Mucosa of descending colon (tissue), 3 donors: Measurements from ENCODE around the gene PRR27. TPM values are rescaled to one million over a fixed set of nuclear protein-coding genes. Genes with fewer than 3 reads are reported as not detected.

Source experiments
- ATAC-seq: fragments of 200-7000 bp; cut with Tn5 transposase; one replicate; pipeline ENCODE4 v1.9.1; 2020; ENCODE audit warnings: mild to moderate bottlenecking, moderate library complexity
- DNase-seq, 3 donors: peaks; one replicate each; pipeline ENCODE4 v3.0.0-alpha.2; 2020
- H3K36me3 ChIP-seq: fragments of 200-600 bp; one replicate; pipeline ENCODE4 v1.8.0; 2021; ENCODE audit warnings: low read depth, mild to moderate bottlenecking
- H3K4me1 ChIP-seq: fragments of 200-600 bp; one replicate; pipeline ENCODE4 v1.8.0; 2021; ENCODE audit warnings: low read depth, mild to moderate bottlenecking
- H3K4me3 ChIP-seq: fragments of 200-600 bp; one replicate; pipeline ENCODE4 v1.8.0; 2021; ENCODE audit warnings: mild to moderate bottlenecking
- H3K9me3 ChIP-seq: fragments of 200-600 bp; one replicate; pipeline ENCODE4 v1.8.0; 2021; ENCODE audit warnings: mild to moderate bottlenecking
- intact Hi-C, 2 donors: fragments of 100-400 bp; cut with DNase I in 1 of 2; cut with micrococcal nuclease in 1 of 2; formaldehyde crosslinking; loops; one replicate each; pipeline versions ENCODE4 v1.11.0 to v1.11.1; 2022; cut with DNase I, micrococcal nuclease
- total RNA-seq, 3 donors: library from RNA; stranded (reverse); fragmentation: NEBNext Ultra II Directional in 2 of 3; extraction: Animal tissue kit (Norgen Biotek cat#: 25700) in 2 of 3; gene quantifications; one replicate each; pipeline versions ENCODE4 v1.2.1 to v1.2.4, GENCODE V29; 2021 to 2023
- TF ChIP-seq, protein P1 (sequence below): fragments of 200-600 bp; IDR thresholded peaks from one replicate; pipeline ENCODE4 v1.8.0; 2022; ENCODE audit warnings: antibody characterized with exemption, mild to moderate bottlenecking
- donor health status: DM: no; HTN: no; CAD: no; lungs with moderate emphysema.
- donor health status: DM: no; HTN: no; CAD: no.
- donor health status: DM: no; HTN: yes; CAD: no.

PRR27 gene
- total RNA-seq, 3 donors from 2014 or later, result not detected

GRCh38 chr4:70179811-70180210, 25.8 kb downstream of the PRR27 start:
- Histone ChIP-seq H3K4me1 (no peaks in the 10 kb centered on the region), H3K36me3 (no peaks in the 10 kb centered on the region), H3K4me3 (no peak overlapping the region), H3K9me3 (no peaks in the 10 kb centered on the region)
- no peak for ATAC-seq
- no peak for DNase-seq
- intact Hi-C loops, result no loop called here
- TF ChIP-seq, protein P1, sequence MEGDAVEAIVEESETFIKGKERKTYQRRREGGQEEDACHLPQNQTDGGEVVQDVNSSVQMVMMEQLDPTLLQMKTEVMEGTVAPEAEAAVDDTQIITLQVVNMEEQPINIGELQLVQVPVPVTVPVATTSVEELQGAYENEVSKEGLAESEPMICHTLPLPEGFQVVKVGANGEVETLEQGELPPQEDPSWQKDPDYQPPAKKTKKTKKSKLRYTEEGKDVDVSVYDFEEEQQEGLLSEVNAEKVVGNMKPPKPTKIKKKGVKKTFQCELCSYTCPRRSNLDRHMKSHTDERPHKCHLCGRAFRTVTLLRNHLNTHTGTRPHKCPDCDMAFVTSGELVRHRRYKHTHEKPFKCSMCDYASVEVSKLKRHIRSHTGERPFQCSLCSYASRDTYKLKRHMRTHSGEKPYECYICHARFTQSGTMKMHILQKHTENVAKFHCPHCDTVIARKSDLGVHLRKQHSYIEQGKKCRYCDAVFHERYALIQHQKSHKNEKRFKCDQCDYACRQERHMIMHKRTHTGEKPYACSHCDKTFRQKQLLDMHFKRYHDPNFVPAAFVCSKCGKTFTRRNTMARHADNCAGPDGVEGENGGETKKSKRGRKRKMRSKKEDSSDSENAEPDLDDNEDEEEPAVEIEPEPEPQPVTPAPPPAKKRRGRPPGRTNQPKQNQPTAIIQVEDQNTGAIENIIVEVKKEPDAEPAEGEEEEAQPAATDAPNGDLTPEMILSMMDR, result no peak

DNA sequence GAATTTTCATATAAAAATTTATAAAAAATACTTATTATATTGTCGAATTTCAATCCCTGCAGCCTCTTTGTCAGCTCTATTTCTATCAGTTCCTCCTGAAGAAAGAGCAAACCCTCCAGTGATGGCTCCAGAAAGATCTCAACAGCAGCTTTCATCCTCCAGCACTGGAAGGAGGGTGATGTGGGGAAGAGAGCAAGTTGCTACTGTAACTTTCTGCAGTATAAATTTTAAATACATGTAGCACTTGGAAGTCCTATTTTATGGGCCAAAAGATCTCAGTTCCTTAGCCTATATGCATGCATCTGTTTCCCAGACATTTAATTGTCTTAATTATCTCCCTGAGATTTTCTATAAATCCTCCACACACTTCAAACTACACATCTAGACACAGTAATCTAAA, 27.8 kb downstream of the PRR27 start:
- Histone ChIP-seq H3K9me3 (no peaks in the 10 kb centered on the region), H3K4me1 (no peaks in the 10 kb centered on the region), H3K36me3 (no peaks in the 10 kb centered on the region), H3K4me3 (no peak overlapping the region)
- TF ChIP-seq, protein P1, result no peak
- intact Hi-C loops, result loop anchor here in 1 of 2 donors (2.0 kb wide), 1 partner anchor 285 kb away; no protein-coding TSS in a partner anchor
- DNase-seq, result no peak
- no peak for ATAC-seq

DNA sequence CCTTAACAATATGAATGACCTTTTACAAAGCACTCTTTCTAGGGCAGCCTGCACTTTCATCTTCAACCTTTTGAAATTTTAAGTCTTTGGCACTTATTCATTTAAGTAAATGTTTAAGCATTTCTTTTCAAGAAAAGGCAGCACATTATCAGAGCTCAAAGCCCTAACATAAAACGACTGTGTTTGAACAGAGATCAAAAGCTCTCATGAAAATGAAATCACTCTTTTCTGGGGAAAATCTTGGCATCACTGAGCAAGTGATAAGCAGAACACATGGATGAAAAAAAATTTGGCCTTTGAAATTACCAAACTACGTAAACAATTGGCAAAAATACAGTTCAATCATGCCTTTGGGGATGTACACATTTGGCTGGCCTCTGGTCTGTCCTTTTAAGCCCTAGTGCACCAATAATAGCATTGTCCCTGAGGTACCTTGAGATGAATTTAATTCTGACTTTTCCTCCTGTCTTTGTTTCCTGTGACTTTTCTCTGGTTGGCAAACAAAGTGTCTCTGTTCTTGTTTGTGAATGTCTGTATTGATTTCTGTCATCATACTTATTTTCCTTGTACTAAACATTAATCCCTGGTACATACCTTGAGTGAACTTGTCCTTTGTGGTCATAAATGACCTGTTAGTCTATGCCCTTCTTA, 28.6 kb downstream of the PRR27 start:
- H3K9me3 ChIP-seq, result no peaks in the 10 kb centered on the region
- DNase-seq (no peak), ATAC-seq (no peak)
- H3K4me3 ChIP-seq, result no peak overlapping the region
- no peaks in the 10 kb centered on the region for H3K36me3 ChIP-seq
- intact Hi-C loops, result loop anchor here in 1 of 2 donors (2.0 kb wide), 1 partner anchor 286 kb away; no protein-coding TSS in a partner anchor
- TF ChIP-seq, protein P1, result no peak
- H3K4me1 ChIP-seq, result no peaks in the 10 kb centered on the region

GRCh38 chr4:70183168-70183939, 29.3 kb downstream of the PRR27 start:
- no peaks in the 10 kb centered on the region for H3K4me1 ChIP-seq
- intact Hi-C loops, result loop anchor here in 1 of 2 donors (2.0 kb wide), 1 partner anchor 287 kb away; no protein-coding TSS in a partner anchor
- no peaks in the 10 kb centered on the region for H3K36me3 ChIP-seq
- H3K4me3 ChIP-seq, result no peak overlapping the region
- ATAC-seq (peak; percentile 50), DNase-seq (peak in 1 of 3 donors; percentile 61)
- no peaks in the 10 kb centered on the region for H3K9me3 ChIP-seq
- TF ChIP-seq, protein P1, result peak; percentile 27

DNA sequence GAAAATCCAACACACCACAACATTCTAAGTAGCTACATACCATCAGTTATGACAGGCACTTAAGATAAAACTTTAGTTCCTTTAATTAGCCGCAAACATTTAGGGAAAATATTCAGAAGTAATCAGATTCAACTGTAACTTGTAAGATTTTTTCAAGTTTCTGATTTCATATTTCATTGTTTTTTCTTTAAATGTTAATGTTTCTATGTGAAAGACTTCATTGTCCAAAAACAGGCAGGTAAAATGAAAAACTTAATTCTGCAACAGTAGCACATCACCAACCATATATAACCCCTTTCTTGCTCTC, 29.9 kb downstream of the PRR27 start:
- TF ChIP-seq, protein P1, result no peak
- Histone ChIP-seq H3K4me1 (no peaks in the 10 kb centered on the region), H3K36me3 (no peaks in the 10 kb centered on the region), H3K9me3 (no peaks in the 10 kb centered on the region), H3K4me3 (no peak overlapping the region)
- ATAC-seq (no peak), DNase-seq (no peak)
- intact Hi-C loops, result loop anchor here in 1 of 2 donors (2.0 kb wide), 1 partner anchor 287 kb away; no protein-coding TSS in a partner anchor
